ENCODE data around the gene SPATA2L. TPM values are rescaled to one million over a fixed set of nuclear protein-coding genes. Genes with fewer than 3 reads are reported as not detected.

Gene SPATA2L
- total RNA-seq, 4 donors from 2014 or later, result 10.7 to 33.6 (median 16.1) TPM

DNA sequence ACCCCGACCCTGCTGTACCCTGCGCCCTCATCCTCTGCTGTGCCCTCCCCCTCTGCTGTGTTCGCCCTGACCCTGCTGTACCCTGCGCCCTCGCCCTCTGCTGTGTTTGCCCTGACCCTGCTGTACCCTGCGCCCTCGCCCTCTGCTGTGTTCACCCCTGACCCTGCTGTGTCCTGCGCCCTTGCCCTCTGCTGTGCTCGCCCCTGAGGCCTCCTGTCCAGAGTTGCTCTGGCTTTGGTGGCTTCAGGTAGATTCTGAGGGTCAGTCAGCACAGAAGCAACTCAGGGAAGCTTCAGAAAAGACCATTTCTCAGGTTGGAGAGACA, 31.4 kb upstream of the SPATA2L start:
- no peak overlapping the region for H3K4me3 ChIP-seq
- no peak for DNase-seq (ENCODE audit: low spot score in 2 of 2)
- TF ChIP-seq EP300 (IDR thresholded peaks at IDR 0.05), result no peak
- TF ChIP-seq, protein P1, sequence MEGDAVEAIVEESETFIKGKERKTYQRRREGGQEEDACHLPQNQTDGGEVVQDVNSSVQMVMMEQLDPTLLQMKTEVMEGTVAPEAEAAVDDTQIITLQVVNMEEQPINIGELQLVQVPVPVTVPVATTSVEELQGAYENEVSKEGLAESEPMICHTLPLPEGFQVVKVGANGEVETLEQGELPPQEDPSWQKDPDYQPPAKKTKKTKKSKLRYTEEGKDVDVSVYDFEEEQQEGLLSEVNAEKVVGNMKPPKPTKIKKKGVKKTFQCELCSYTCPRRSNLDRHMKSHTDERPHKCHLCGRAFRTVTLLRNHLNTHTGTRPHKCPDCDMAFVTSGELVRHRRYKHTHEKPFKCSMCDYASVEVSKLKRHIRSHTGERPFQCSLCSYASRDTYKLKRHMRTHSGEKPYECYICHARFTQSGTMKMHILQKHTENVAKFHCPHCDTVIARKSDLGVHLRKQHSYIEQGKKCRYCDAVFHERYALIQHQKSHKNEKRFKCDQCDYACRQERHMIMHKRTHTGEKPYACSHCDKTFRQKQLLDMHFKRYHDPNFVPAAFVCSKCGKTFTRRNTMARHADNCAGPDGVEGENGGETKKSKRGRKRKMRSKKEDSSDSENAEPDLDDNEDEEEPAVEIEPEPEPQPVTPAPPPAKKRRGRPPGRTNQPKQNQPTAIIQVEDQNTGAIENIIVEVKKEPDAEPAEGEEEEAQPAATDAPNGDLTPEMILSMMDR (IDR thresholded peaks at IDR 0.05), result no peak
- TF ChIP-seq POLR2A (IDR thresholded peaks at IDR 0.05), result no peak
- no peak overlapping the region for H3K27ac ChIP-seq
- no peaks in the 10 kb centered on the region for H3K9me3 ChIP-seq
- 85 to 92% methylated on average over 9 of the region's 9 CpGs for WGBS, 2 donors
- no peaks in the 10 kb centered on the region for H3K4me1 ChIP-seq
- no peaks in the 10 kb centered on the region for H3K27me3 ChIP-seq
- peaks cover 9 to 100% (median 50%) of the 10 kb centered on the region in 3 donors for H3K36me3 ChIP-seq

DNA sequence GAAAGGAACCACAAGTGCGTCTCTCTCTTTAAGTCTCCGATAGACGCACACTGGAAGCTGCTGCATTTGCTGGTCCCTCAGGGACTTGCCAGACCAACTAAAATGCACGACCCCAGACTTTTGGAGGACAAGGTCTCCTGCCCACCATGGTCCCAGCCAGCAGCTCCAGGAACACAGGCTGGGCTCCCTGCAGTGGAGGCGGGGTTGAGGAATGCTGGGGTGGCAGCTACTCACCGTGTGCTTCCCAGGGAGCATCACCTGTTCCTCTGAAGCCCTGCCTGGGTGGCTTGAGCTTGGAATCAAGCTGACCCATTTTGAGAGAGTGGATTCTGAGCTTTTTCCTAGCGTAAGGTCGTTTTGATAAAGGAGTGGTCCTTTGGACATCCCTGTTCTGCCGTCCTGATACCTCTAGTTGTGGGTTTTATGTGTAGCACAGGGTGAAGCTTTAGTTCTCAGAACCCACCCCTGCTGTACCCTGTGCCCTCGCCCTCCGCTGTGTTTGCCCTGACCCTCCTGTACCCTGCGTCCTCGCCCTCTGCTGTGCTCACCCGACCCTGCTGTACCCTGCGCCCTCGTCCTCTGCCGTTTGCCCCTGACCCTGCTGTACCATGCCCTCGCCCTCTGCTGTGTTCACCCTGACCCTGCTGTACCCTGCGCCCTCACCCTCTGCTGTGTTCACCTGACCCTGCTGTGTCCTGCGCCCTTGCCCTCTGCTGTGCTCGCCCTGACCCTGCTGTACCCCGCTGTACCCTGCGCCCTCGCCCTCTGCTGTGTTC, 30.8 kb upstream of the SPATA2L start:
- H3K36me3 ChIP-seq, result peaks cover 6 to 100% (median 46%) of the 10 kb centered on the region in 3 donors
- WGBS, 2 donors, result 80 to 85% methylated on average over 24 of the region's 24 CpGs
- H3K4me3 ChIP-seq, result no peak overlapping the region
- H3K27ac ChIP-seq, result no peak overlapping the region
- no peaks in the 10 kb centered on the region for H3K4me1 ChIP-seq
- H3K27me3 ChIP-seq, result no peaks in the 10 kb centered on the region
- H3K9me3 ChIP-seq, result no peaks in the 10 kb centered on the region
- TF ChIP-seq POLR2A (IDR thresholded peaks at IDR 0.05) (no peak), EP300 (IDR thresholded peaks at IDR 0.05) (no peak)
- TF ChIP-seq, protein P1 (IDR thresholded peaks at IDR 0.05), result no peak
- DNase-seq (ENCODE audit: low spot score in 2 of 2), result no peak

DNA sequence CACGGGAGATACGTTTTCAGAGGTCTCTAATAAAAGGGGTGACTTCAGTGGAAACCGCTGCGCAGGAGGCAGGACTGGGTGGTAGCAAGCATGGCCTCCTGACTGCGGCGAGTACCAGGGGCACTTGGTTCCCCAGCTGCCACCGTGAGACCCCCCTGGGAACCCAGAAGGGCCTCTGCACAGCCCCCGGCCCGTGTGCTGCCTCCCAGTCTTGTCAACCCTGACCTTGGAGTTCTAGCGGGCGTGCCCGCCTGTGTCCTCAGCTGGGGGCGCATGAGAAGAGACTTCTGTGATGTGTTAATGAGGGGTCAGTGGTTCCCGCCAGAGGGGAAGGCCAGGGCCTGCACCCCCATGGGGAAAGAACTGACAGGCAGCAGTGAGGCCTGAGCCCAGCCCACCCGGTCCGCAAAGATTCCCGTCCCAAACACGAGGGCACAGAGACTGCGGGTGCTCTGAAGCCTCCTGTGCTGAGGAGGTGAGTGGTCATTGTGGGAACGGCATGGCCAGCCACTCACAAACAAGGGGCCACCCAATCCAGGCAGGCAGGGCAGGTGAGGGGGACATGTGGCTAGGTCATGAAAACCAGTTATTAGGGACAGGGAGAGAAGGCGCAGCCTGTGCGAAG, 29.2 kb upstream of the SPATA2L start:
- Histone ChIP-seq H3K9me3 (no peaks in the 10 kb centered on the region), H3K27ac (no peak overlapping the region), H3K4me1 (peaks cover 0 to 3% (median 0%) of the 10 kb centered on the region in 4 donors), H3K36me3 (peaks cover 3 to 100% (median 53%) of the 10 kb centered on the region in 3 donors), H3K4me3 (no peak overlapping the region), H3K27me3 (no peaks in the 10 kb centered on the region)
- no peak for TF ChIP-seq POLR2A (IDR thresholded peaks at IDR 0.05)
- TF ChIP-seq, protein P1 (IDR thresholded peaks at IDR 0.05), result no peak
- no peak for TF ChIP-seq EP300 (IDR thresholded peaks at IDR 0.05)
- 70 to 74% methylated on average over 20 to 21 of the region's 22 CpGs for WGBS, 2 donors
- DNase-seq (ENCODE audit: low spot score in 2 of 2), result no peak

DNA sequence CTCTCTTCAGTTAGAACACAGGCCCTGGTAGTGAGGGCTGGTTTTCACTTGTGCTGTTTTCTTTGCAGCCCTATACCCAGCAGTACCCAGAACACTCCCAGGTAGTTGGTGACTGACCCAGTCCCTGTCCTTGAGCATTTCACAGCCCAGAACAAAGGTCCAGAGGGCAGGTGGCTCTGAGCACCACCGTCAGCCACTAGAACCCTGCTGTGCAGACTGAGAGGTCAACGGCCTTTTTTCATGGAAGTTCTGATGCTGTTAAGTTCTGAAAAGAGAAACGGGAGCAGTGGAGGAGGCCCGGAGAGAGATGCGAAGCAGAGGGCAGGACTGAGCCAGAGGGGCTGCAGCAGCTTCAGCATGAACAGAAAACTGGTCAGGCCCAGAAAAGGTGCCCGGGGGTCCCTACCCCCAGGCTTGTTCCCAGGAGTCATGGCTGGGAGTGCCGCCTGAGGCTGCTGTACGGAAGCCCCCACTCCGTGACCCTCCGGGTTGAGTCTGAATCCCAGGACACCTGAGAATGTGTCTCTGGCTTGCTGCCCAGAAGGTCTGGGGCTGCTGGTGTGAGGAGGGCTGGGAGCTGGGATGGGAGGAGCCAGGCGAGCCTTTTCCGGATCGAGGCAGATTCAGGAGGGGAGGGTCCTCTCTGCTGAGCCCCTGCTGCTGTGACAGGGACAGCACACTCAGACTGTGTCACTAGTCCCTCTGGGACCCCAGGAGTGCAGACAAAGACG, 28.5 kb upstream of the SPATA2L start:
- Histone ChIP-seq H3K9me3 (no peaks in the 10 kb centered on the region), H3K27ac (no peak overlapping the region), H3K4me3 (no peak overlapping the region), H3K36me3 (peaks cover 3 to 100% (median 47%) of the 10 kb centered on the region in 3 donors), H3K4me1 (peaks cover 0 to 10% (median 0%) of the 10 kb centered on the region in 4 donors), H3K27me3 (no peaks in the 10 kb centered on the region)
- WGBS, 2 donors, result 56 to 58% methylated on average over 14 of the region's 14 CpGs
- DNase-seq (ENCODE audit: low spot score in 2 of 2), result no peak
- TF ChIP-seq, protein P1 (IDR thresholded peaks at IDR 0.05), result no peak
- no peak for TF ChIP-seq POLR2A (IDR thresholded peaks at IDR 0.05)
- TF ChIP-seq EP300 (IDR thresholded peaks at IDR 0.05), result no peak

All from tibial nerve (tissue), 4 donors.